Fibroblast of the conjunctiva (primary cell): ENCODE data around the gene TINAG.
A peak's percentile ranks its signal among the peaks of the same experiment; 100 is the strongest.
"Not testable (repeated sequence)": the region's sequence is repeated elsewhere in the genome, so short reads cannot be mapped to it uniquely, and the experiment has no call there.

Experiments
- DNase-seq: peaks from one replicate; pipeline ENCODE4 v3.0.0-alpha.2; 2010; ENCODE audit warnings: low read depth

TINAG gene

GRCh38 chr6:54308986-54309315 is 710 bp downstream of the TINAG start:
- DNase-seq, result no peak

GRCh38 chr6:54310377-54311152 is 2.3 kb downstream of the TINAG start:
- DNase-seq, result no peak

GRCh38 chr6:54315656-54316055 is 7.4 kb downstream of the TINAG start:
- no peak for DNase-seq

DNA sequence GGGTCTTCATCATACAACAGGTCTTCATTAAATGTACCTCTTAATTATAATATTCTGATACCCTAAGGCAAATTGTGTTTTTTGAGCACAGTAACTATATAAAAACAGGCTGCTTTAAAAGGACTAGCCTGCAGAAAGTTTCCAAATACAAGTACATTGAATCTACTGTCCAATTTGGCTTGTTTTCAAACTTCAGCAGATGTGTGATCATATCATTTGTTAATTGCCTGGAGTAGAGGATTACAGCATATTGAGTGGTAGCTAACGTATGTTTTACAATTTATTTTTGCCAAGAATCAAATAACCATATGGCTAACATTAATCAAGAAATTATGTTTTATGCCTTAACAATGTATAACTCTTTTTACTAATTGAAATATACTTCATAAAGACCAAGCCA is 12.6 kb downstream of the TINAG start:
- no peak for DNase-seq

GRCh38 chr6:54327631-54328030 is 19.4 kb downstream of the TINAG start:
- DNase-seq, result no peak

- not testable (repeated sequence) for DNase-seq
These were observed 23.3 kb downstream of the TINAG start for GRCh38 chr6:54331571-54331970.

- peak; percentile 27 for DNase-seq
These were observed 27.6 kb downstream of the TINAG start for GRCh38 chr6:54335871-54336270.

- no peak for DNase-seq
These were observed 45.7 kb downstream of the TINAG start for GRCh38 chr6:54353975-54354374.

- no peak for DNase-seq
These were observed 46.4 kb downstream of the TINAG start for GRCh38 chr6:54354608-54355007.

DNA sequence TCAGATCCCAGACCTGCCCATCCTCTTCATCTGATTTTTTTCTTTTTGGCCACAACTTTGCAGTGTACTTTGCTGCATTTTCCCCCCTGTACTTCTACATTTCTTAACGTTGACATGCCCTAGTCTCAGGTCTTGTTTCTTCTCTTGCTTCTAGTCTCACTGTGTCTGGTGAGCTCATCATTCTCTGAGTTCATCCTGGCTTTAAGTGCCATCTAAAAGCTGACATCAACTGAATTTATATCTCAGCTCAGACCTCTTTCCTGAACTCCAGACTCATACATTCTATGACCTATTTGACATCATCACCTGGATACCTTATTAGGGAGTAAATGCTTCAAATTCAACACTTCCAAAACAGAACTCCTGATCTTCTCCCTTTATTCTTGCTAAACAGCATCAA is 48.9 kb downstream of the TINAG start:
- no peak for DNase-seq

DNA sequence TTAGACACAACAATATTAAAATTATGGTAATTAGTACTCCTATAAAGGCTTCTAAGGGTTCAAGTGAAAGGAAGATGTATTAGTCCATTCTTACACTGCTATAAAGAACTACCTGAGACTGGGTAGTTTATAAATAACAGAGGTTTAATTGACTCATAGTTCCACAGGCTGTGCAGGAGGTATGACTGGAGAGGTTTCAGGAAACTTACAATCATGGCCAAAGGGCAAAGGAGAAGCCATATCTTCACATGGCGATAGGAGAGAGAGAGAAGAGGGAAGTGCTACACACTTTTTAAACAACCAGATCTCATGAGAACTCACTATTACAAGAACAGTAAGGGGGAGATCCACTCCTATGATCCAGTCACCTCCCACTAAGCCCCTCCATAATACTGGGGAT is 52.9 kb downstream of the TINAG start:
- no peak for DNase-seq

DNA sequence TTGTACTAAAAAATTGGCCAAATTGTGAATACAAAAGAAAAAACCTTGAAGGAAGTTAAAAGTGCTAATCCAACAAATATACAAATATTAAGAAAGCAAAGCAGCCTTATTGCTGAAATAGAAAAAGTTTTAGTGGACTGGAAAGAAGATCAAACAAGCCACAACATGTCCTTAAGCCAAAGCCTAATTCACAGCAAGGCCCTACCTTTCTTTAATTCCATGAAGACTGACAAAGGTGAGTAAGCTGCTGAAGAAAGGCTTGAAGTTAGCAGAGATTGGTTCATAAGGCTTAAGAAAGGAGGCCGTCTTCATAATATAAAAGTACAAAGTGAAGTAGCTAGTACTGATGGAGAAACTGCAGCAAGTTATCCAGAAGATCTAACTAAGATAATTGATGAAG is 53.5 kb downstream of the TINAG start:
- no peak for DNase-seq

DNA sequence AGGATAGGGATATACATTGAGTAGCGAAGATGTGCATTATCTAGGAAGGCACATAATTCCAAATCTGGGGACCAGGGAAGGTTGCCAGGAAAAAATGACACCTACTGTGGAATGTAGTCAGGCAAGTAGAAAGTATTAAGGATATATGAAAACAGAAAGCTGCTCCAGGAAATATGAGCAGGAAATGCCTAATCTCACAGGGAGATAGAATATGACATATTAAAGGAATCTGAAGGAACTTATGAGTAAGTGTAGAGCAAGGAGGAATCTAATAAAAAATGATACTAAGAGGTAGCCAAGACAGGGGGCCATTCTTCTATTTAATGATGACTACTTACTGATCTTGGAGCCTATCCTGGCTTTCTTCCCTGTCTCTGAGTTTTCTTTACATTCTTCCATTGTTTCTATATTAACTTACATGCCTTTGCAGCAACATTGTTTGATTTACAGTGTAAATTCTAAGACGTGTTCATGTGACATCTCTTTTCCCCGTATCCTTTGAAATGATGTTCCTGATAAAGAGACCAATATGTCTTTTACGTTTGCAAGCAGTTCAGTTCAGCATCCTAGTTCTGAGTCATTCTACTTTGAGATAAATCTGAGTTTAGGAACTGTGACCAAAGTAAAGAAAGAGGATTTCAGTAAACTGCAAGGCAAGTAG is 58.6 kb downstream of the TINAG start:
- DNase-seq, result no peak

- no peak for DNase-seq
These were observed 69.5 kb downstream of the TINAG start for GRCh38 chr6:54377776-54378175.

DNA sequence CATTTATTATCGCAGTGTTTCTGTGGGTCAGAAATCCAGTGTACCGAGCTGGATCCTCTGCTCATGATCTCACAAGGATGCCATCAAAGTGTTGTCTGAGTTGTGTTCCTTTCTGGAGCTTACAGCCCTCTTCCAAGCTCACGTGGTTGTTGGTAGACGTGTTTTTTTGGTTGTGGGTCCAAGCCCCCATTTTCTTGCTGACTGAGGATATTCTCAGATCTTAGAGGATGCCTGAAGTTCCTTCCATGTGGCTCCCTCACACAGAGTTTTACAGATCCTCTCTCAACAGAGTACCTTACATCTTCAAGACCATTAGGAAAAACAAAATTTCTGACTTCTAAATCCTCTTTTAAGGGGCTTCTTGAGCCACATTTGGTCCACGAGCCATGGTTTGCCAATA is 78.1 kb downstream of the TINAG start:
- DNase-seq, result no peak

GRCh38 chr6:54390362-54390761 is 82.1 kb downstream of the TINAG start:
- no peak for DNase-seq

DNA sequence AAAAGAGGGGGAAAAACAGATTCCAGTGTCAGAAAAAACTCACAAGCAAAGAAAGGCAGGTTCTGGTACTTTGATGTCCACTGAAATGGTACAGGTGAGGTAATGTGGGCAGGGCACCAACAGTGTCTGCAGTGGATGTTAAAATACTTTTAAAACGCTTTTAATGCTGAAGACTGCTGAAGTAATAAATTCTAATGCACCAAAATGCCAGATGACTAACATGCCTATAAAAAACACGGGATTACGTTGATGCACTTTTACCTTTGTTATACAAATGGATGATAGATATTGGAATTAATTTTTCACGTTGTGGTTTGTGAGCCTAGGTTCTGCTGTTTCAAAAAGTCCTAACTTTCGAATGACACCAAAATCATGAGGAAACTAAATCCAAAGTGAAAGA is 83.3 kb downstream of the TINAG start:
- no peak for DNase-seq

GRCh38 chr6:54403096-54403495 is 94.9 kb downstream of the TINAG start:
- DNase-seq, result no peak

DNA sequence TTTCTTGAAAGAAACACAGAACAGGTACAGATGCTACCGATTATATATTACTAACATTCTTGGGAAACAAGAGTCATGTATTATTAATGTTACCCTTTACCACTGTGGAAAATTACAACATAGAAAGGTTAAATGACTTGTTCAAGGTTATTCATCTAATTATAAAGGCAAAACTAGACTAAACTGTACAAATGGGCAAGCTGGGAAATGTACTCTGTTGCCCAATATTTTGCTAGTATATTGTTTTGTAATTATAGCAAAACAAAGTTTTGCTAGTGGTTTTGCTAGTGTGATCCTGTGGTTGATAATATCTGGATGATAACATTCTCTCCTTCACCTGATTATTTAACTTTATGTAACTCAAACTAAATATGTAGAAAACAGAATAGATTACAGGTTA is 96.5 kb downstream of the TINAG start:
- no peak for DNase-seq

- DNase-seq, result no peak
These were observed 103.5 kb downstream of the TINAG start for GRCh38 chr6:54411767-54412166.

- no peak for DNase-seq
These were observed 107.3 kb downstream of the TINAG start for GRCh38 chr6:54415517-54415916.

DNA sequence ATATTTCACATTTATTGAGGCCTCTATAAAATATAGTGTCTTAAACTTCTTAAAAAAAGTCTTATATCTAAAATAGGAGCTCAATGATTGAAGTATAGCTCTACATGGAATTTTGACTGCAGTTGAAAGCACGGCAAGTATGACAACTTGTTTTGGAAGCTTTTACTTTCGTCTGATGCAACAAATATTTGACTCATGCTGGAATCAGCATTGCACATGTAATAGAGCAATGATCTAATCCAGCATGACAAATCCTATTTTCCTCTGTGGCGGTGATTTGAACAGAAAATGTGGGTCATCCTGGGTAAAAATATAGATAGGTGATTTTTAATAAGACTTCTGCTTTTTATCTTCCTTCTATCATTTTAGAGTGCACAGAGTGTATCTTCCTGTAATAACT is 111.6 kb downstream of the TINAG start:
- peak; percentile 87 for DNase-seq

DNA sequence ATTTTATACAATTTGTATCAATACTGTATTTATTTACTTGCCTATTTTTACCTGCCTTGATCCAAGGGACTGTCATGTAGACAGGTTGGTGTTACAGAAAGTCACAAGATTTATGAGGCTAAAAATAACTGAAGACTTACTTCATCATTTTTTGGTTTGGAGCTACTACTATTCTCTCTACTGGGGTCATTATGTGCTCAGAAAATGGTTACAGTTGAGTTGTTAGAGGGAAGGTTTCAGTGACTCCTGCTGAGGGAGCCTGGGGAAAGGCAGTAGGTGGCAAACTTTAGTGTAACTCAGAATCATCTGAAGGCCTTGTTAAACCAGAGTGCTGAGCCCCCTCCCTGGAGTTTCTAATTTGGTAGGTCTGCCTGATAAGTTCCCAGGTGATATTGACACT is 118.8 kb downstream of the TINAG start:
- DNase-seq, result no peak

GRCh38 chr6:54427396-54427937 is 119.2 kb downstream of the TINAG start:
- no peak for DNase-seq
